IPS DF 6.9 (cell line): ENCODE data around the gene FBXW7.

Source experiments
- DNase-seq: peaks from one replicate; pipeline ENCODE4 v3.0.0-alpha.2; 2013; ENCODE audit warnings: low read depth, low spot score
- H3K27ac ChIP-seq: one replicate; pipeline ENCODE4 v1.5.1; 2013; ENCODE audit warnings: low read length, control low read depth
- H3K27me3 ChIP-seq: 2 replicates; pipeline ENCODE4 v1.6.1; 2013; ENCODE audit warnings: mild to moderate bottlenecking, low read length; ENCODE audit not compliant: control insufficient read depth, insufficient read depth
- H3K36me3 ChIP-seq: 2 replicates; pipeline ENCODE4 v1.6.1; 2013; ENCODE audit warnings: low read length; ENCODE audit not compliant: control insufficient read depth, insufficient read depth
- H3K4me1 ChIP-seq: 2 replicates; pipeline ENCODE4 v1.6.1; 2013; ENCODE audit warnings: low read length; ENCODE audit not compliant: control insufficient read depth, insufficient read depth
- H3K4me3 ChIP-seq: 2 replicates; pipeline ENCODE4 v1.5.1; 2013; ENCODE audit warnings: mild to moderate bottlenecking, low read length
- H3K9me3 ChIP-seq: 2 replicates; pipeline ENCODE4 v1.6.1; 2013; ENCODE audit warnings: low read length, inconsistent platforms; ENCODE audit not compliant: control insufficient read depth, insufficient read depth
- WGBS: extraction: QIAGEN DNeasy Blood & Tissue Kit; methylation state at CpG from one replicate; pipeline ENCODE4 v1.1.7; 2013; ENCODE audit warnings: mixed read lengths, missing lambda C conversion rate; ENCODE audit not compliant: insufficient read length, insufficient coverage; 5-methylcytosine and 5-hydroxymethylcytosine counted together

The FBXW7 gene

DNA sequence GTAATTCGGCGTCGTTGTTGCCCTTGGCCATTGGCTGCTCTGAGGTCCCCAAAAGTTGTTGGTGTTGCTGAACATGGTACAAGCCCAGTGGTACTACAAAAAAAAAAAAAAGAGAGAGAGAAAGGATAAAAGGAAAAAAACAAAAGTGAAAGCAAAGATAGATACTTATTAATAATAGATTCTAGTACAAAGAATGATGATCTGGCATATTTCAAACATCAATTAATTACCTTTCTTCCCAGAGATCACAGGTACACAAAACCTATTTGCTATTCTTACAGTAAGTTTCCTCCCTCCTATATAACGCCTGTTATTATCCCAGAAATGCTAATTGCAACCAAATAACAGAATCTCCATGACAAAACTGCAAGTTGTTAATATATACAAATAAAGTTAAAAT is 188.9 kb downstream of the FBXW7 start:
- no peaks in the 10 kb centered on the region for H3K36me3 ChIP-seq
- H3K4me1 ChIP-seq, result no peaks in the 10 kb centered on the region
- no peak overlapping the region for H3K27ac ChIP-seq
- no peak overlapping the region for H3K4me3 ChIP-seq
- WGBS, result no CpG with 5 or more reads among the region's 4 CpGs
- no peak for DNase-seq
- no peaks in the 10 kb centered on the region for H3K27me3 ChIP-seq
- no peaks in the 10 kb centered on the region for H3K9me3 ChIP-seq

- H3K36me3 ChIP-seq, result no peaks in the 10 kb centered on the region
- H3K4me3 ChIP-seq, result no peak overlapping the region
- H3K9me3 ChIP-seq, result no peaks in the 10 kb centered on the region
- no peak for DNase-seq
- WGBS, result no CpG with 5 or more reads among the region's 2 CpGs
- no peaks in the 10 kb centered on the region for H3K4me1 ChIP-seq
- H3K27me3 ChIP-seq, result no peaks in the 10 kb centered on the region
- no peak overlapping the region for H3K27ac ChIP-seq
These were observed 189.4 kb downstream of the FBXW7 start for GRCh38 chr4:152346526-152346925.

DNA sequence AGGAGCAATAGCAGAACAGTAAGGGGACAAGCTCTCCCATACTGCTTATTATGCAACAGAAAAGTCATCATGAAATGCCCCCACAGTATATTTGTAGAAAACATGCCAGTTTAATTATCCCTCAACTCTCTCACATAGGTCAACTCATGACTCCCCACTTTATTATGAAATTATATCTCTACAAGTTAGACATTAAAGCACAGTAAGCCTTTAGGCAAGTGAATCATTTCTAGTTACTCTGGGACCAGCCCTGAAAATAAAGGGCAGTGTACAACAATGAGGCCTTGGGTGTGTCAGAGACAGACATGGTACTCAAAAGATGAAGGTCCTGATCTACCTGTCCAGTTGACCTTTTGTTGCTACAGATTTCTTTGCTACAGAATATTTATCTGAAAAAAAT is 191.9 kb downstream of the FBXW7 start:
- Histone ChIP-seq H3K36me3 (no peaks in the 10 kb centered on the region), H3K4me1 (no peaks in the 10 kb centered on the region), H3K27ac (no peak overlapping the region), H3K4me3 (no peak overlapping the region), H3K27me3 (no peaks in the 10 kb centered on the region), H3K9me3 (no peaks in the 10 kb centered on the region)
- no peak for DNase-seq

DNA sequence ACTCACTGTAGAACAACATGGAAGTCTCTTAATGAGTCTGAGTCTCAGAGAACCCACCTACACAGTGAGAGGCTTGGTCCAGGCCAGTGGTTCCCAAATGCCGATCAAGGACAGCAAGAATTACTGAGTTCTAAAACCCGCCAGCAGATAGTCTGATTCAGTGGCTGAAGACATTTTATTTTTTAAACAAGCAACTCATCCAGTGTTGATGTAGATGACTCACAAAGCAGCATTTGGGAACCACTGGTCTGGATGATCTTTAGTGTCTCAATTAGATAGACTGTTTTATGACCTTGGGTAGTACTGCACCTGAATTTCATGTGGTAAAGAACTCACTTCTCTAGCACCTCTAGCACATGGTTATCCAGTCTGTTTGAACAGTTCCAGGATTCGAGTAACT is 193.6 kb downstream of the FBXW7 start:
- H3K9me3 ChIP-seq, result no peaks in the 10 kb centered on the region
- DNase-seq, result no peak
- no peaks in the 10 kb centered on the region for H3K36me3 ChIP-seq
- H3K4me3 ChIP-seq, result no peak overlapping the region
- WGBS, result no CpG with 5 or more reads among the region's 3 CpGs
- no peaks in the 10 kb centered on the region for H3K4me1 ChIP-seq
- no peaks in the 10 kb centered on the region for H3K27me3 ChIP-seq
- no peak overlapping the region for H3K27ac ChIP-seq

DNA sequence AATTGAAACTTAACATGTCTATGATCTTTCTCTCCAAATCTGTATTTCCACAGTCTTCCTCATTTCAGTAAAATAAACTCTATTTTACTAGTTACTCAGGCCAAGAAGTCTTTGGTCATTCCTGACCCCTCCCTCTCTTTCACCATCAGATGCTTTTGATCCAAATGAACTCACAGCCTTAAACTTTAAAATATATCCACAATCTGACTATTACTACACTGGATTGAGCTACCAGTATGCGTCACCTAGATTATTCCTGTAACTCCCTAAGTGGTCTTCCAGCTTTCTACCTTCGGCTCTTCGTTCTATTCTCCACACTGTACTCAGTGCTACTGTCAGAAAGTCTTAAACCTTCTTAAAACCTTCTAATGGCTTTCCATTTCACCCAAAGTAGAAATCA is 195.1 kb downstream of the FBXW7 start:
- H3K27me3 ChIP-seq, result no peaks in the 10 kb centered on the region
- H3K36me3 ChIP-seq, result no peaks in the 10 kb centered on the region
- WGBS, result no CpG with 5 or more reads among the region's 3 CpGs
- no peaks in the 10 kb centered on the region for H3K9me3 ChIP-seq
- no peak overlapping the region for H3K27ac ChIP-seq
- DNase-seq, result no peak
- no peak overlapping the region for H3K4me3 ChIP-seq
- H3K4me1 ChIP-seq, result no peaks in the 10 kb centered on the region

DNA sequence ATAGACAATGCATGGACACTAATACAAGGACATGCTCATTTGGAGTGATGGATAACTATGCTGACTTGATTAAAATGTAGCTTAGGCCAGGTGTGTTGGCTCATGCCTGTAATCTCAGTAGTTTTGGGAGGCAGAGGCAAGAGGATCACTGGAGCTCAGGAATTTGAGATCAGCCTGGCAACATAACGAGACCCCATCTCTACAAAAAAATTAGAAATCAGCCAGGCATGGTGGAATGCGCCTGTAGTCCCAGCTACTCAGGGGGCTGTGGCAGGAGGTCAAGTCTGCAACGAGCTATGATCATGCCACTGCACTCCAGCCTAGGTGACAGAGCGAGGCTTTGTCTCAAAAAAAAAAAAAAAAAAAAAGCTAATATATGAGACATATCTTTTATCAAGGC is 196.3 kb downstream of the FBXW7 start:
- no peaks in the 10 kb centered on the region for H3K36me3 ChIP-seq
- no peak overlapping the region for H3K27ac ChIP-seq
- H3K4me3 ChIP-seq, result no peak overlapping the region
- no peaks in the 10 kb centered on the region for H3K9me3 ChIP-seq
- no peaks in the 10 kb centered on the region for H3K27me3 ChIP-seq
- WGBS, result no CpG with 5 or more reads among the region's 4 CpGs
- H3K4me1 ChIP-seq, result no peaks in the 10 kb centered on the region
- DNase-seq, result no peak

DNA sequence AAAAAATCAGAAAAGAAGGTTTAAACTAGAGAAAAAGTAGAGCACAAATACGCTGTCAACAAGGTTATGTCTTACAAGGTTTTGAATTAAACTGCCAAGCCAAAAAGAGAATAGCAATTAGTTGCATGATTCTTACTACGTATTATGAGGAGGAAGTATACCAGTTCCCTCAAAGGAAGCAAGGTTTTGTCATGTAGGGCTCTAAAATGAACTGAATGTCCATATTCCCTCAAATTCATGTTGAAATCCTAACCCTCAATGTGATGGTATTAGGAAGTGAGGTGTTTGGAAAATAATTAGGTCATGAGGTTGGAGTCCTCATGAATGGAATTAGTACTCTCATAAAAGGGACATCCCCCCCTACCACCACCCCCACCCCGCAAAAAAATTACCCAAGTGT is 201.0 kb downstream of the FBXW7 start:
- Histone ChIP-seq H3K27me3 (no peaks in the 10 kb centered on the region), H3K4me3 (no peak overlapping the region), H3K9me3 (no peaks in the 10 kb centered on the region), H3K36me3 (no peaks in the 10 kb centered on the region), H3K27ac (no peak overlapping the region), H3K4me1 (no peaks in the 10 kb centered on the region)
- no CpG with 5 or more reads among the region's 3 CpGs for WGBS
- DNase-seq, result no peak

DNA sequence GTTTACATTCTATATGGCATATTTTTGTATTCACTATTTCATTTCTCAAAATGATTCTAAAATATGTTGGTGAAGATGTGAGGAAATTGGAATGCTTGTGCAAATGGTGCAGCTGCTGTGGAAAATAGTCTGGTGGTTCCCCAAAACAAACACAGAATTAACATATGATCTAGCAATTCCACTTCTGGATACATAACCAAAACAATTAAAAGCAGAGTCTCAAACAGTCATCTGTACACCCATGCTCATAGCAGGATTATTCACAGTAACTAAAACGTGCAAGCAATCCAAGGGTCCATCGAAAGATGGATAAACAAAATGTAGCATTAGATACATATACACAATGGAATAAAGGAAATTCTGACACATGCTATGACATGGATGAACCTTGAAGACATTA is 204.8 kb downstream of the FBXW7 start:
- Histone ChIP-seq H3K36me3 (no peaks in the 10 kb centered on the region), H3K27me3 (no peaks in the 10 kb centered on the region), H3K4me3 (no peak overlapping the region), H3K27ac (no peak overlapping the region), H3K4me1 (no peaks in the 10 kb centered on the region), H3K9me3 (no peaks in the 10 kb centered on the region)
- DNase-seq, result no peak
- WGBS, result no CpG with 5 or more reads among the region's 2 CpGs

- H3K27ac ChIP-seq, result no peak overlapping the region
- no CpG with 5 or more reads among the region's 1 CpG for WGBS
- no peaks in the 10 kb centered on the region for H3K27me3 ChIP-seq
- no peak for DNase-seq
- no peaks in the 10 kb centered on the region for H3K4me1 ChIP-seq
- no peaks in the 10 kb centered on the region for H3K36me3 ChIP-seq
- H3K9me3 ChIP-seq, result no peaks in the 10 kb centered on the region
- no peak overlapping the region for H3K4me3 ChIP-seq
These were observed 207.3 kb downstream of the FBXW7 start for GRCh38 chr4:152328582-152328981.

DNA sequence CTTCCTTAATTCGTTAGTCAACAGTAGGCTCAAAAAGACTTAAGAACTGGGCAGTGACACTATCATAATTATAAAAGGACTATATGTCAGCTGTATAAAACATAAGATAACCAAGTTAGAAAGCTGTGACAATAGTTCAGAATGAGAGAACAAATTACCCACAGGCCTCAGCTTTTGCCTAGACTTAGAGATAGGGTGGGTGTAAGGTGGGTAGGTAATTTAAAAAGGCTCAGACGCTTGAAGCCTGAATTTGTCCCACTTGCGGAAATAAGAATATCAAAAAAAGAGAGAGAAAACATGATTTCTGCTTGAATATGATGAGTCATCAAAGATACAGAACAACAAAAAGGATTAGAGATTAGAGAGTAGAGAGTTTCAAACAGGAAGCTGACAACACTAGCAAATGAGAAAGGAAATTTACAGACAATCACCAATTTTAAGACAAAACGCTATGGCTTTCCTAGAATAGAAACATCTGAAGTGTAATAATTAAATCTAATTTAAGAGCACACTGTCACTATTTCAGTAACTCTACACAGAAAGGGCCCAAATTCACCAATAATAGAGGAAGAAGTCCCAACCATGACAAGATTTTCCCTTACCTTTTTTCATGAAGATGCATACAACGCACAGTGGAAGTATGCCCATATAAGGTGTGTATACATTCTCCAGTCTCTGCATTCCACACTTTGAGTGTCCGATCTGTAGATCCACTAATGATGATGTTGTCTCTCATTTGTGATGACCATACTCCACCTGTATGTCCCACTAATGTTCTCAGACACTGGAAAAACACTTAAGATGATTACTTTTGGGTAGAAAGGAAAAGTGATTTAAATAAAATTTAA is 208.1 kb downstream of the FBXW7 start:
- no peaks in the 10 kb centered on the region; the same call in 1 of the 2 replicates for H3K36me3 ChIP-seq
- no peaks in the 10 kb centered on the region for H3K4me1 ChIP-seq
- no peak for DNase-seq
- no peak overlapping the region for H3K27ac ChIP-seq
- no peaks in the 10 kb centered on the region for H3K9me3 ChIP-seq
- WGBS, result no CpG with 5 or more reads among the region's 6 CpGs
- H3K4me3 ChIP-seq, result no peak overlapping the region
- H3K27me3 ChIP-seq, result no peaks in the 10 kb centered on the region

- H3K4me1 ChIP-seq, result no peaks in the 10 kb centered on the region
- no peak overlapping the region for H3K4me3 ChIP-seq
- H3K27ac ChIP-seq, result no peak overlapping the region
- no peaks in the 10 kb centered on the region for H3K9me3 ChIP-seq
- no peaks in the 10 kb centered on the region; the same call in 1 of the 2 replicates for H3K36me3 ChIP-seq
- no CpG with 5 or more reads among the region's 5 CpGs for WGBS
- no peak for DNase-seq
- no peaks in the 10 kb centered on the region for H3K27me3 ChIP-seq
These were observed 210.1 kb downstream of the FBXW7 start for GRCh38 chr4:152325831-152326230.
